GM15510 (cell line): ENCODE measurements around the gene KIAA1143.

ENCODE experiments used
- POLR2A ChIP-seq: IDR thresholded peaks from 3 replicates; pipeline ENCODE4 v1.6.1; 2011; ENCODE audit warnings: borderline replicate concordance; ENCODE audit not compliant: insufficient read length; ENCODE audit errors: extremely low read depth

KIAA1143 gene

GRCh38 chr3:44761424-44762169 lies at the start of gene KIAA1143, which contains the start of gene KIF15:
Gene KIAA1143, minus strand, starts transcription at chr3:44761619. Its CDS starts 17 bp downstream, at chr3:44761602.
Gene KIF15, plus strand, starts transcription at chr3:44761794. Its CDS starts 72 bp downstream, at chr3:44761866.
- peak; percentile 76 for TF ChIP-seq POLR2A

- TF ChIP-seq POLR2A, result no peak
These were observed 44.5 kb upstream of the KIAA1143 start for GRCh38 chr3:44805960-44806359.

GRCh38 chr3:44803298-44803697 lies 41.9 kb upstream of the KIAA1143 start:
- no peak for TF ChIP-seq POLR2A

DNA sequence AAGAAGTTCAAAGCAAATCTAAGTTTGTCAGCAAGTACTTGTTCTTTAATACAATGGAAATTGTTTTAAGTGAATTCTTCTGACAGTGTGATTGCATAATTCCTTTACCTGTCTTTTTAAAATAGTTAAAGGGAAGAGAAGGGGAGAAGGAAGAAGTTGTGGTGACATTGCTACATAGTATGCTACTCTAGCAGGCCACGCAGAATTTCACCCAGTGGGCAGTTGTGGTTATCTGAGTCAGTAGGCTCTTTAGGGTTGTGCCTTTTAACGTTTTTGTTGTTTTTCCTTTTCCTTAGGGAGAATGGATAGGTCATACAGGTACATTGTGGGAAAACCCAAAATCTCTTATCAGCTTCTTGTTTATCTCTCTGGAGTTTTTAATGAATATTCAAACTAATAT lies 40.6 kb upstream of the KIAA1143 start:
- TF ChIP-seq POLR2A, result no peak

DNA sequence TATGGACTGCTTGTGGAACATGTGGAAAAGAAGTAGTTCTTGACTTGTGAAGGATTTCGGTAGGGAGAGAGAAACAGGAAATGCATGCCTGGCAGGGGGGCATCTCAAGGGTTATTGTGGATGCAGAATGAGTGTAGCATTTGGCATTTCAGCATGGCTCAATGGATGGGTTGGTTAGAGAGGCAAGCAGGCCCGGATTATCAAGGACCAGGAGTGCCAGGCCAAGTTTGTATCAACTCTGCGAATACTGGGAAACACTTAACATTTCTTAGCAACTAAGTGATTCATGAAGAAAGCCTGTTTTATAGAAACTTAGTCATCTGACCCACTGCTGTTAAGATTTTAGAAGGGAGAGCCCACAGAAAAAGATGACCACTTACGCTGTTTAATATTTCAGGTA lies 33.8 kb upstream of the KIAA1143 start:
- TF ChIP-seq POLR2A, result no peak

GRCh38 chr3:44782891-44783290 lies 21.5 kb upstream of the KIAA1143 start:
- TF ChIP-seq POLR2A, result no peak

DNA sequence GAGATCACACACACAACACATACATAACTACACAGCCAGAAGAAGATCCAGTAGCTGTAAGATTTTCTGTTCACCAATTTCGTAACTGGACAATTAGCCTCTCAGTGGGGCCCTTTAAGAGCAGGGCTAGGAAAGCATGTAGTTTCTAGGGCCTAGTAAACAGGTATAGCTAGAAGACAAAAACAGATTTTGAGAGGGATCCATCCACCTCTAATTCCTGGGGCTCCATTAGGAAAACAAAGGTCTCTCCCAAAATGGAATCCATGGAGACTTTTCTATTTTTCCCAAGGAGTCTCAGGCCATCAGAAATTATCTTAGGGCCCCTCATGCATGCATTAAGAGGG lies 10.7 kb upstream of the KIAA1143 start:
- TF ChIP-seq POLR2A, result no peak

DNA sequence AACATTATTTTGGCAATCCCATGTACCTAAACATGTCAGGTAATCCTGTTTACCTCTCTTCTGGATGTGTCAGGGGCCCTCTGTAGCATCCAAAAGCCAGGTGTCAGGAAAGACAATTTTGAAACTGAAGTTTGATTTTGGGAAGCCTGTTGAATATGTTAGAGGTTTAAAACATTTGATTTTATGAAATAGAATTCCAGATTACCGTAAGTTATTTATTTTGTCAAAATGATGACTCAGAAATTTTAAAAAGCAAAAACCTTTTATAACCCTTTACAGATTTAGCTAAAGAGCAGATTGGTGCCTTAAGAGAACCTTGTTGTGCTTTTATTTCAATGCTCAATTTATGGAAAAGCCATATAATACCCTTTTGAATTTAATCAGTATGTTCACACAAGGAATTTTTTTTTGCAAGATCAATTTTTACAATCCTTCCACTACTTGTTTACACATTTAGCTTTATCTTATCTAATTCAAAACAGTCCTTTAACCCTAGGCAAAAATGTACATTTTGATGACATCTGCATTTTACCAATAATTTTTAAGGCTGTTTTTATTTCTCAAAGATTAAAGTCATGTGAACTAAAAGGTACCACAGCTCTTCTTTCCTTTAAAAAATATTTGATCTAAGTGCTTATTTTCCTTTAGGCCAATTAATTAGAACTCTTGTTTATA lies 10.1 kb upstream of the KIAA1143 start:
- TF ChIP-seq POLR2A, result no peak

DNA sequence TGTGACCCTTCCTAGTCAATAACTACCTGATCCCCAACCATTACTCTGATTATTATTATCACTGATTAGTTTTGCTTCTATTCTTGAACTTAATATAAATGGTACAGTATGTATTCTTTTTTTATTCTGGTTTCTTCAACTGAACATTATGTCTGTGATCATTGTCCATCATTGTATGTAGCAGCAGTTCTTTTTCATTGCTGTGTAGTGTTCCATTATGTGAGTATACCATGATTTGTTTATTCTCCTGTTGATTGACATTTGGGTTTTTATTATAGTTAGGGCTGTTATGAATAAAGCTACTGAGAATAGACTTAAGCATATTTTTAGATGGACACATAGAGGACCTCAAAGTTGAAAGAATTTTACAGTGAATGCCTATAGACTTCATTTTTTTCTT lies 2.8 kb upstream of the KIAA1143 start:
- no peak for TF ChIP-seq POLR2A

- no peak for TF ChIP-seq POLR2A
These were observed 1.3 kb upstream of the KIAA1143 start for GRCh38 chr3:44762690-44763089.

DNA sequence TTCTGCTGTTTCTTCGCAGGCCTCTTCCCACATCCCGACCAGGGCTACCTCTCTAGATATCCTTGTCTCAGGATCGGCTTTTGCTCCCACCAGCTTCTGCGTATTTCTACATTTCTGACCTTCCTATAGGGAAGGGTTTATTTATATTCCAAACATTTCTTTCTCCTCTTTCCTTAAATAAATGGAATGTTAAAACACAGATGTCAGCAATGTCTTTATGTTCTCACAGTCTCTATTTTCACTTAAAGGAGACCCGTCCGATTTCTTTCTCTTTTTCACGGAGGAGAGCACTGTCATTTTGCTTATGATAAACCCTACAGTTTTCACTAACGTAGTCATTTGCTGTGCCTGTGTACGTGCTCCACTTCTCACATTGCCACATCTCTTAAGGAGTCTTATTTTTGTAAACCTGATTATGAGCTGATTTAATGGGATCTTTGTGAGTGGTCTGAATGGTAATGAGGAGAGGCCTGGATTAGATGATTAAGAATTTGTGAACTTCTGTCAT lies 805 bp upstream of the KIAA1143 start:
- TF ChIP-seq POLR2A, result no peak

DNA sequence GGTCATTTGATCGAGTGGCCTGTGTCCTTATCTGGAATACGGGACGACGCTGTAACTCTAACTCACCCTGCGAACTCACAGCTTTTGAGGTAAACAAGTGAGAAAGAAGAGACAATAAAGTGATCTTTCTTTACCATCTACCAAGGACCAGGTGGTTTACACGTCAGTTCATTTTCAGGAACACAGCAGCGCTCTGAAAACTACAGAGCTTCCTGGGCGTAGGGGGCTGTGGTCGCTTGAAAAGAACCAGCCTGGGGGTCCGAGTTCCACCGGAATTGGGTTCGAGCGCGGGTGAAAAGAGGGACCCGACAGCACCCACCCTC lies 357 bp downstream of the KIAA1143 start:
- TF ChIP-seq POLR2A, result no peak

- TF ChIP-seq POLR2A, result no peak
These were observed 26.7 kb downstream of the KIAA1143 start for GRCh38 chr3:44734646-44735168.

GRCh38 chr3:44729384-44729910 lies 32.0 kb downstream of the KIAA1143 start, which contains the start of gene ZNF501:
Gene ZNF501, plus strand, starts transcription at chr3:44729635. Its CDS starts 4,787 bp downstream, at chr3:44734422.
- peak; percentile 49 for TF ChIP-seq POLR2A

GRCh38 chr3:44722103-44722401 lies 39.4 kb downstream of the KIAA1143 start:
- no peak for TF ChIP-seq POLR2A
